OCI-LY3 (cell line): ENCODE measurements around the gene CD8B.

ENCODE experiments used
- H2AFZ ChIP-seq: fragments of 200-600, 300-600 bp; shearing (Covaris generic); 2 replicates; pipeline ENCODE4 v1.6.0; 2014; ENCODE audit warnings: antibody characterized with exemption, low read depth, low read length
- H3K27ac ChIP-seq: fragments of 200-600, 300-600 bp; sonication (generic); 2 replicates; pipeline ENCODE4 v1.5.1; 2014; ENCODE audit warnings: mild to moderate bottlenecking, low read length, moderate library complexity, mixed read lengths
- H3K27me3 ChIP-seq: fragments of 200-600, 300-600 bp; sonication (generic); 2 replicates; pipeline ENCODE4 v1.6.1; 2014; ENCODE audit warnings: low read depth, low read length, mixed read lengths
- H3K36me3 ChIP-seq: fragments of 200-600, 300-600 bp; sonication (generic); replicated peaks from 2 replicates; pipeline ENCODE3; 2014; ENCODE audit warnings: low read depth, low read length, mixed read lengths
- H3K4me1 ChIP-seq: fragments of 300-600, 200-600 bp; sonication (generic); 2 replicates; pipeline ENCODE4 v1.6.1; 2014; ENCODE audit warnings: low read length, mixed read lengths
- H3K4me2 ChIP-seq: fragments of 200-600, 300-600 bp; sonication (generic); 2 replicates; pipeline ENCODE4 v1.6.1; 2014; ENCODE audit warnings: low read length, mixed read lengths
- H3K4me3 ChIP-seq: fragments of 300-600, 200-600 bp; sonication (generic); 2 replicates; pipeline ENCODE4 v1.5.1; 2014; ENCODE audit warnings: antibody characterized with exemption, mild to moderate bottlenecking, low read length, moderate library complexity
- H3K79me2 ChIP-seq: fragments of 300-600, 200-600 bp; shearing (Covaris generic); 2 replicates; pipeline ENCODE4 v1.6.1; 2014; ENCODE audit warnings: mild to moderate bottlenecking, low read length, mixed read lengths
- H3K9ac ChIP-seq: fragments of 300-600, 200-600 bp; shearing (Covaris generic); 2 replicates; pipeline ENCODE4 v1.6.0; 2014; ENCODE audit warnings: mild to moderate bottlenecking, low read length, moderate library complexity
- H3K9me3 ChIP-seq: fragments of 200-600, 300-600 bp; shearing (Covaris generic); 2 replicates; pipeline ENCODE4 v1.6.1; 2014; ENCODE audit warnings: low read length, mixed read lengths; ENCODE audit not compliant: insufficient read depth
- H4K20me1 ChIP-seq: fragments of 200-600, 300-600 bp; sonication (generic); 2 replicates; pipeline ENCODE4 v1.6.1; 2016; ENCODE audit warnings: low read length, mixed read lengths; ENCODE audit not compliant: insufficient read depth
- EZH2phosphoT487 ChIP-seq: fragments of 200-600 bp; shearing (Covaris generic); IDR thresholded peaks from 2 replicates; pipeline ENCODE4 v1.6.1; 2018; ENCODE audit warnings: antibody characterized with exemption, mixed run types, low read depth
- TF ChIP-seq, protein P1 (sequence below): fragments of 200-600, 300-600 bp; sonication (generic); IDR thresholded peaks from 2 replicates; pipeline ENCODE4 v1.5.1; 2014; ENCODE audit warnings: antibody characterized with exemption, low read length, low read depth

Gene CD8B

DNA sequence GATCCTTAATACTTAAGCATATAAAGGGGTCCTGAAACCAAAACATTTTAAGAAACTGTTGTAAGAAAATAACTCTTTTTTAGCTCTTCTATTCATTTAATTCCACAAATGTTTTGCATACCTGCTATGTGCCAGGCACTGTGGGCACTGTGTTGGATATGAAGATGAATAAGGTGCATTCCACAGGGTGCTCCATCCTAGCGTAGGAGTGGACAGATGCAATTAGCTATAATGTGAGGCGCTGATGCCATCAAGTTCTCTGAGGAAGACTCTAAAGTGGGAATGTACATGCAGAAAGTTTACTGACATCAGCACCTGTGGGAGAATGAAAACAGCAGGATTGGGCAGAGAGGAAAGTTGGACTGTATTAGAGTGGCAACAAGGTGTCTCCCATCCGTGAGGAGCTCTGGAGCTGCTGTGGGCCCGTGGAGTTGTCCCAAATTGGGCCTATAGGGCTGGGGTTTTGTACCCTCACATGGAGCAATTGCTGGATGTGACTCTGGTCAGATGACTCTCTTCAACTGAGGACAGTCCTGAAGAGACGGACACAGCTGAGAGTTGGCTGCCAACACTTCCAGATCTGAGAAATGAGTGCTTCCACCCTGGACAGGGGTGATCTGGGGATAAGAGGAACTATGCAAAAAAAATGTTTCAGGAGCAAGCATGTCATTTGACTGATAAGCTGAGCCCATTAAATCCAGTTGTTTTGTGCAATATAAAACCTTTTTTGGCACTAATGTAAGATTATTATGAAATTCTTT, 93.3 kb downstream of the CD8B start:
- Histone ChIP-seq H3K4me1 (no peaks in the 10 kb centered on the region), H3K9ac (no peak overlapping the region), H3K79me2 (no peaks in the 10 kb centered on the region; the same call in none of the 2 replicates), H4K20me1 (peaks cover 22% of the 10 kb centered on the region), H3K27me3 (no peaks in the 10 kb centered on the region), H2AFZ (no peak overlapping the region), H3K4me2 (no peak overlapping the region), H3K36me3 (peaks cover 27% of the 10 kb centered on the region), H3K4me3 (no peak overlapping the region), H3K27ac (no peak overlapping the region), H3K9me3 (no peaks in the 10 kb centered on the region)
- TF ChIP-seq EZH2phosphoT487: no peak
- TF ChIP-seq, protein P1, sequence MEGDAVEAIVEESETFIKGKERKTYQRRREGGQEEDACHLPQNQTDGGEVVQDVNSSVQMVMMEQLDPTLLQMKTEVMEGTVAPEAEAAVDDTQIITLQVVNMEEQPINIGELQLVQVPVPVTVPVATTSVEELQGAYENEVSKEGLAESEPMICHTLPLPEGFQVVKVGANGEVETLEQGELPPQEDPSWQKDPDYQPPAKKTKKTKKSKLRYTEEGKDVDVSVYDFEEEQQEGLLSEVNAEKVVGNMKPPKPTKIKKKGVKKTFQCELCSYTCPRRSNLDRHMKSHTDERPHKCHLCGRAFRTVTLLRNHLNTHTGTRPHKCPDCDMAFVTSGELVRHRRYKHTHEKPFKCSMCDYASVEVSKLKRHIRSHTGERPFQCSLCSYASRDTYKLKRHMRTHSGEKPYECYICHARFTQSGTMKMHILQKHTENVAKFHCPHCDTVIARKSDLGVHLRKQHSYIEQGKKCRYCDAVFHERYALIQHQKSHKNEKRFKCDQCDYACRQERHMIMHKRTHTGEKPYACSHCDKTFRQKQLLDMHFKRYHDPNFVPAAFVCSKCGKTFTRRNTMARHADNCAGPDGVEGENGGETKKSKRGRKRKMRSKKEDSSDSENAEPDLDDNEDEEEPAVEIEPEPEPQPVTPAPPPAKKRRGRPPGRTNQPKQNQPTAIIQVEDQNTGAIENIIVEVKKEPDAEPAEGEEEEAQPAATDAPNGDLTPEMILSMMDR: no peak
